Lower leg skin (tissue), 4 donors: ENCODE measurements around the gene PDE1C. TPM values are rescaled to one million over a fixed set of nuclear protein-coding genes. Genes with fewer than 3 reads are reported as not detected.

Source experiments
- DNase-seq, 2 donors: peaks; one replicate each; pipeline ENCODE4 v3.0.0-alpha.2; 2019; ENCODE audit warnings: low spot score in 2 of 2
- H3K4me3 ChIP-seq: fragments of 200-600 bp; sonication (generic); 2 replicates; pipeline ENCODE4 v1.5.1; 2017; ENCODE audit warnings: mild to moderate bottlenecking, low read depth; ENCODE audit not compliant: poor library complexity, severe bottlenecking
- CTCF ChIP-seq, 3 donors: fragments of 450-650 bp; IDR thresholded peaks; one replicate each; pipeline ENCODE4 v1.5.1; 2016; ENCODE audit warnings: antibody characterized with exemption in 3 of 3, mild to moderate bottlenecking in 3 of 3, moderate library complexity in 2 of 3
- POLR2A ChIP-seq, 2 donors: fragments of 450-650 bp; IDR thresholded peaks; one replicate each; pipeline ENCODE4 v1.6.1; 2016 to 2017; ENCODE audit warnings: antibody characterized with exemption in 2 of 2, mild to moderate bottlenecking in 1 of 2, moderate library complexity in 1 of 2
- WGBS, 2 donors: methylation state at CpG; one replicate each; pipeline ENCODE4 v1.1.5; 2018; 5-methylcytosine and 5-hydroxymethylcytosine counted together
- intact Hi-C: fragments of 100-400 bp; cut with DNase I; formaldehyde crosslinking; loops from one replicate; pipeline ENCODE4 v1.15.0; 2023; ENCODE audit warnings: low total_unique reads
- total RNA-seq, 4 donors: library from RNA; depleted of rRNA; stranded (reverse); fragments of >200 nt; gene quantifications; one replicate each; pipeline ENCODE4 v1.1.0, GENCODE V29; 2016

The PDE1C gene
- total RNA-seq, 4 donors from 2014 or later, result 0.53 to 3.5 (median 3.0) TPM

GRCh38 chr7:31986878-31987518 is 83.2 kb downstream of the PDE1C start:
- intact Hi-C loops, result no loop called here
- WGBS, 2 donors, result 65 to 74% methylated on average over 5 of the region's 5 CpGs
- no peak for DNase-seq
- no peak overlapping the region for H3K4me3 ChIP-seq
- no peak for TF ChIP-seq POLR2A (IDR thresholded peaks at IDR 0.05)
- TF ChIP-seq CTCF (IDR thresholded peaks at IDR 0.05), result no peak

GRCh38 chr7:31982962-31983361 is 87.2 kb downstream of the PDE1C start:
- intact Hi-C loops, result no loop called here
- no peak overlapping the region for H3K4me3 ChIP-seq
- 53 to 60% methylated on average over 1 of the region's 1 CpG for whole genome bisulfite sequencing, 2 donors
- no peak for DNase-seq
- no peak for TF ChIP-seq POLR2A (IDR thresholded peaks at IDR 0.05)
- no peak for TF ChIP-seq CTCF (IDR thresholded peaks at IDR 0.05)

GRCh38 chr7:31981874-31982390 is 88.3 kb downstream of the PDE1C start:
- no peak overlapping the region for H3K4me3 ChIP-seq
- DNase-seq, result no peak
- 62 to 64% methylated on average over 6 of the region's 6 CpGs for WGBS, 2 donors
- TF ChIP-seq CTCF (IDR thresholded peaks at IDR 0.05), result no peak
- TF ChIP-seq POLR2A (IDR thresholded peaks at IDR 0.05), result no peak
- intact Hi-C loops, result no loop called here

GRCh38 chr7:31979690-31980330 is 90.4 kb downstream of the PDE1C start:
- 82 to 86% methylated on average over 1 of the region's 1 CpG for WGBS, 2 donors
- intact Hi-C loops, result no loop called here
- TF ChIP-seq CTCF (IDR thresholded peaks at IDR 0.05) (no peak), POLR2A (IDR thresholded peaks at IDR 0.05) (no peak)
- no peak for DNase-seq
- H3K4me3 ChIP-seq, result no peak overlapping the region

- no peak overlapping the region for H3K4me3 ChIP-seq
- WGBS, 2 donors, result 86 to 88% methylated on average over 5 of the region's 5 CpGs
- no peak for TF ChIP-seq CTCF (IDR thresholded peaks at IDR 0.05)
- no peak for TF ChIP-seq POLR2A (IDR thresholded peaks at IDR 0.05)
- DNase-seq, result no peak
- intact Hi-C loops, result no loop called here
Observed at GRCh38 chr7:31975546-31975945, 94.7 kb downstream of the PDE1C start.
